Activated naive CD8-positive, alpha-beta T cell treated with anti-CD3 and anti-CD28 coated beads, Interleukin-2, amount 10 ng/mL, durations not matched to agents 7 days and 5 days (primary cell): ENCODE measurements around the gene FAM114A1. TPM values are rescaled to one million over a fixed set of nuclear protein-coding genes. Genes with fewer than 3 reads are reported as not detected.
"Not testable (repeated sequence)": the region's sequence is repeated elsewhere in the genome, so short reads cannot be mapped to it uniquely, and the experiment has no call there.

Experiments
- ATAC-seq: fragments of 150-1000 bp; cut with Tn5 transposase; one replicate; pipeline ENCODE4 v1.10.0; 2021; ENCODE audit warnings: low read depth, moderate library complexity
- POLR2A ChIA-PET: fragments of 350-600 bp; sonication (Branson Sonifier 250); formaldehyde crosslinking; loops from one replicate; lab custom pipeline; 2021; ENCODE audit warnings: antibody characterized with exemption; lab: Charles Lee
- DNase-seq: peaks from one replicate; pipeline ENCODE4 v3.0.0; 2021
- H3K27ac Mint-ChIP-seq: one replicate; pipeline ENCODE4 v1.8.0; 2022; ENCODE audit warnings: mild to moderate bottlenecking, mixed read lengths
- H3K27me3 Mint-ChIP-seq: one replicate; pipeline ENCODE4 v1.8.0; 2022; ENCODE audit warnings: mild to moderate bottlenecking, moderate library complexity, mixed read lengths
- H3K36me3 Mint-ChIP-seq: one replicate; pipeline ENCODE4 v1.8.0; 2021; ENCODE audit warnings: mild to moderate bottlenecking, mixed read lengths
- H3K4me1 Mint-ChIP-seq: one replicate; pipeline ENCODE4 v1.8.0; 2021; ENCODE audit warnings: mixed read lengths
- H3K4me3 Mint-ChIP-seq: one replicate; pipeline ENCODE4 v1.8.0; 2022; ENCODE audit warnings: mild to moderate bottlenecking, moderate library complexity, mixed read lengths
- H3K9me3 Mint-ChIP-seq: one replicate; pipeline ENCODE4 v1.8.0; 2021; ENCODE audit warnings: mixed read lengths
- total RNA-seq, 2 experiments: library from RNA; stranded (reverse); gene quantifications; one replicate each; pipeline ENCODE4 v1.2.3, GENCODE V29; 2021

The FAM114A1 gene
- total RNA-seq, 2 experiments from 2014 or later: 0.33 to 0.34 TPM

DNA sequence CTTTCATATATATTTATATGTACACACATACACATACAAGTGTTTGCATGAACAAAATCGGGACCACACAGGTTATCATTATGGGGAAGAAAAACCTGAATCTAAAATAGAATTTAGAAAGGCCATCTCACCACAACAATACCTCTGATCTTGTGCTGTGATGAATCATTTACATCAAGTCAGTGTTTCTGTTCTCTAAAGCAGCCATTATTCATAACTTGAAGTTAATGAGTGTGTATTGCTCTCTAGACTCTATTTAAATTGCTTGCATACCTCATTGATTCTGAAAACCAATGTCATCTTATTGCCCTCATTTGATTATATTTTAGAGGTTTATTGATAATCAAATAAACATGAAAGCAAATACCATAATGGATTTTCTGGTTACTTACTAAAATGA is 71.6 kb downstream of the FAM114A1 start:
- Mint-ChIP-seq H3K4me1 (peaks cover 9% of the 10 kb centered on the region), H3K36me3 (no peaks in the 10 kb centered on the region)

DNA sequence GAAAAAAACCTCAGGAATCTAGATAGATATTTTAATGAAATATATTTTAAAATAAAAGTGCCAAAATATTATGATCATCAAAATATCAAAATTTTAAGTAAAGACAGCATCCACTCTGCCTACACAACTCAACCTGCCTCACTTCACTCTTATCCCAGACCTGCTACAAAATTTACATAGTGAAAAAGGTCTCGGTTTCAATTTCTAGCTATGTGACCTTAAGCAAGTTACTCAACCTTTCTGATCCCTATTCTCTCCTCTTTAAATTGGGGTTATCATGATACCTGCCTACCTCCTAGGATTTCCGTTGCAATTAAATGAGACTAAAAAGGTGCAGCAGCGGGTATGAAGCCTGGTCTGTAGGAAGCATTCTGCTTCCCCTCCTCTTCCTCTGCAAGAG is 72.9 kb downstream of the FAM114A1 start:
- peaks cover 9% of the 10 kb centered on the region for H3K4me1 Mint-ChIP-seq
- H3K9me3 Mint-ChIP-seq: no peaks in the 10 kb centered on the region

More for the DNA sequence above, 71.6 kb downstream of the FAM114A1 start:
- Mint-ChIP-seq H3K4me3 (no peak overlapping the region), H3K27ac (no peak overlapping the region), H3K27me3 (no peaks in the 10 kb centered on the region), H3K9me3 (no peaks in the 10 kb centered on the region)
- POLR2A ChIA-PET: no interaction called here
- ATAC-seq (no peak), DNase-seq (no peak)

DNA sequence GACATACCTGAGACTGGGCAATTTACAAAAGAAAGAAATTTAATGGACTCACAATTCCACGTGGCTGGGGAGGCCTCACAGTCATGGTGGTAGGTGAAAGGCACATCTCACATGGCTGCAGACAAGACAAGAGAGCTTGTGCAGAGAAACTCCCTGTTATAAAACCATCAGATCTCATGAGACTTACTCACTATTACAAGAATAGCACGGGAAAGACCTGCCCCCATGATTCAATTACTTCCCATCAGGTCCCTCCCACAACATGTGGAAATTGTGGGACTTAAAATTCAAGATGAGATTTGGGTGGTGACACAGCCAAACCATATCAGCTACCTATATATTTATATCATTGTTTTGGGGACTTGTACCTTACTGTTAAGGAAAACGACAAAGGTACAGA is 74.3 kb downstream of the FAM114A1 start:
- H3K9me3 Mint-ChIP-seq, POLR2A ChIA-PET: not testable (repeated sequence)

More for the DNA sequence above, 72.9 kb downstream of the FAM114A1 start:
- no peaks in the 10 kb centered on the region for H3K36me3 Mint-ChIP-seq
- DNase-seq: no peak
- ATAC-seq: no peak
- H3K27ac Mint-ChIP-seq: no peak overlapping the region
- POLR2A ChIA-PET: interaction anchor here (0.8 kb wide), 1 partner anchor 9 kb away, joined by 4 read pairs; no protein-coding TSS in a partner anchor
- H3K27me3 Mint-ChIP-seq: no peaks in the 10 kb centered on the region
- H3K4me3 Mint-ChIP-seq: no peak overlapping the region

DNA sequence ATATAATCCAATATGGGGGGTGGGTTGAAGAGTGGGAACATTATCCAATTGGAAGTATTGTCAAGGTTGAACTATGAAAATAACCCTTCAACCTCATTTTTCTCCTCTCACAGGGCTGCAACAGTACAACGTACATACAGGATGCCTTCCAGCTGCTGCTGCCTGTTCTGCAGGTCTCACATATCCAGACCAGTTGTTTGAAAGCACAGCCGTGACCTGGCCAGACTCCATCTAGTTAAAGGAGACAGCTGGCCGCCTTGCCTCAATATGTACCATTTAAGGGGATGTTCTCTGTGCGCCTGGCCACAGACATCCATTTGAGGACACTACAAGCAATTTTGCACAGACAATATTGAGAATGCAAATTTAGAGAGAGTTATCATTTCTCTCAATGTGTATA is 75.7 kb downstream of the FAM114A1 start:
- DNase-seq (no peak), ATAC-seq (no peak)
- no peaks in the 10 kb centered on the region for H3K36me3 Mint-ChIP-seq
- H3K9me3 Mint-ChIP-seq: no peaks in the 10 kb centered on the region
- no peak overlapping the region for H3K27ac Mint-ChIP-seq
- no peaks in the 10 kb centered on the region for H3K27me3 Mint-ChIP-seq
- POLR2A ChIA-PET: no interaction called here
- H3K4me1 Mint-ChIP-seq: peaks cover 5% of the 10 kb centered on the region
- no peak overlapping the region for H3K4me3 Mint-ChIP-seq

More for the DNA sequence above, 74.3 kb downstream of the FAM114A1 start:
- not testable (repeated sequence) for H3K27ac Mint-ChIP-seq, H3K27me3 Mint-ChIP-seq, ATAC-seq, H3K36me3 Mint-ChIP-seq, DNase-seq, H3K4me3 Mint-ChIP-seq, H3K4me1 Mint-ChIP-seq

DNA sequence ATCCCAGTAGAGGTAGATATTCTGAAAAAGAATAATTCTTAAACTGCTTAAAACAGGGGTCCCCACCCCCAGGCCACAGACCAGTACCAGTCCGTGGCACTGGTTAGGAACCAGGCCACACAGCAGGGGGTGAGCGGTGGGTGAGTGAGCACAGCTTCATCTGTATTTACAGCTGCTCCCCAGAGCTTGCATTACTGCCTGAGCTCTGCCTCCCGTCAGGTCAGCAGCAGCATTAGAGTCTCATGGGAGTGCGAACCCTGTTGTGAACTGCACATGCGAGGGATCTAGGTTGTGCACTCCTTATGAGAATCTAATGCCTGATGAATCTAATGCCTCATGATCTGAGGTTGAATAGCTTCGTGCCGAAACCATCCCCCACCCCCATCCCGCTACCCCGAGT is 76.8 kb downstream of the FAM114A1 start:
- DNase-seq (no peak), ATAC-seq (no peak)
- Mint-ChIP-seq H3K36me3 (peaks cover 1% of the 10 kb centered on the region), H3K27me3 (no peaks in the 10 kb centered on the region), H3K9me3 (no peaks in the 10 kb centered on the region), H3K4me1 (peaks cover 14% of the 10 kb centered on the region), H3K27ac (no peak overlapping the region), H3K4me3 (no peak overlapping the region)
- POLR2A ChIA-PET: no interaction called here

DNA sequence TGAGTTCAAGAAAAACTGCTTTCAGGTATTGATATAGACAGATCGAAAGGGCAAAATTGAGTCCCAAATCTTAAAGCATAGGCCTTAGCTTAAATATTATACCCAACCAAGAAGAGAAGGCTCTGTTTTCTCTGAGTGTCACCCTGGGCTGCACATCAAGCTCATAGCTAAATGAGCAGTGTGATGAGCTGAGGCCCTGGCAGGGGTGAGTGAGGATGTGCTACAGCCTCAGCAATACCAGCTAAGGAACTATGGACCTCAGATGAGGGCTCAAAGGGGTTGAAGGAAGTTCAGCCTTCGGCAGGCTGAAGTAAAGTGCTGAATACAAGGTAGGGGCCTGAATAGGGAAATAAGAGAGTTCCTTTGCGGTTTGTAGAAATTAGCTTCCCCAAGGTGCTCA is 79.3 kb downstream of the FAM114A1 start:
- DNase-seq (no peak), ATAC-seq (no peak)
- POLR2A ChIA-PET: no interaction called here
- Mint-ChIP-seq H3K9me3 (no peaks in the 10 kb centered on the region), H3K27me3 (peaks cover 3% of the 10 kb centered on the region), H3K4me1 (peaks cover 17% of the 10 kb centered on the region), H3K27ac (no peak overlapping the region), H3K36me3 (peaks cover 1% of the 10 kb centered on the region), H3K4me3 (no peak overlapping the region)

DNA sequence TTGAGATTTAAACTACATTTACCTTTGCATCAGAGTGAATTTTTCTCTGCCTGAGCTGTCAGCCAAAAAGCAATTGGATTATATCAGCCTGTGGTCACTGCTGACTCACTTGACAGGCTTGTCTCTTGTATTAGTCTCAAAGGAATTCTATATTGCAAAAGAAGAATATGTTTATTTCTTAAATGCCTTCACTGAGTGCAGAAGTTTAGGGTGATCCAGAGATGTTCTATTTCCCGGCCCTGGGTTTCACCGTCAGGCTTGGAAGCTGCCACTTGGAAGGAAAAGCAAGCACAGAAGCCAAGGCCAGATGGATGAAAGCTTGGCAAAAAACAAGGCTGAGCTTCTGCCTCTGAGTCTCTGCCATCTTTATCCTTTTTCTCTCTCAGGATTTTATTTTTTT is 80.9 kb downstream of the FAM114A1 start:
- Mint-ChIP-seq H3K36me3 (peaks cover 1% of the 10 kb centered on the region), H3K27me3 (peaks cover 5% of the 10 kb centered on the region), H3K4me3 (no peak overlapping the region), H3K4me1 (peaks cover 17% of the 10 kb centered on the region), H3K9me3 (no peaks in the 10 kb centered on the region), H3K27ac (no peak overlapping the region)
- no peak for ATAC-seq
- POLR2A ChIA-PET: interaction anchor here (0.9 to 1.4 kb wide), 3 partner anchors 82 to 187 kb away, joined by 3 read pairs; partner anchors contain the start of gene TMEM156
- DNase-seq: no peak

DNA sequence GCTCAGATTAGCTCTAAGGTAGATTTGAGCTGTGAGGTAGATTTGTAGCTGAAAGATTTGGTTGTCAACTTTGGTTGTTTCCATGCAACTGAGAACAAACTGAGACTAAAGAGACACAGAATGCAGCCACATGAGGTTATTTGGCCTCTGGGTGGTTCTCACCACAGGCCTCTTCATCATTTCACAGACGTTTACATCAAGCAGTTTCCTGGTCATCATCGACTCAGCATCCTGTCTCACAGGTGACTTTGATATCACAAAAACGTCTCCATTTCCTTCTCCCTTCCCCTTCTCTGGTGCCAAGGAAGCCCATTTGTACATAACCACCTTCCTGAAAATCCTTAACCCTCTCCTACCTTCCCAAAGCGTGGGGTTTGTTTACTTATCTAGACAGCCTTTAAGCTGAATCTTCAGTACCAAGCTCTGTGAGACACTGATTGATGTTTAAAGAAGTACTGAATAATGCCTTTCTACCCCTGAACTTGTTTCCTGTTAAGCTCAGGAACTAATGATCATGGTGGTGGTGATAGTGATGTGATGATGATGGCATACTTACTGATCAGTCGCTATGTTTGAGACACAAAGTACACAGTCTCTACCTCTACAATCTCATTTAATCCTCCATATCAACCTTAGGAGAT is 81.9 kb downstream of the FAM114A1 start:
- peak overlapping the region; percentile 56 for H3K27ac Mint-ChIP-seq
- ATAC-seq (peak; percentile 92), DNase-seq (peak; percentile 43)
- peaks cover 6% of the 10 kb centered on the region for H3K27me3 Mint-ChIP-seq
- peak overlapping the region; percentile 44 for H3K4me3 Mint-ChIP-seq
- POLR2A ChIA-PET: interaction anchor here (0.6 to 1.4 kb wide), 6 partner anchors 9 to 94 kb away, joined by 3 to 4 read pairs (median 4); partner anchors contain the start of gene TMEM156
- peaks cover 1% of the 10 kb centered on the region for H3K36me3 Mint-ChIP-seq
- H3K4me1 Mint-ChIP-seq: peaks cover 17% of the 10 kb centered on the region
- H3K9me3 Mint-ChIP-seq: no peaks in the 10 kb centered on the region

DNA sequence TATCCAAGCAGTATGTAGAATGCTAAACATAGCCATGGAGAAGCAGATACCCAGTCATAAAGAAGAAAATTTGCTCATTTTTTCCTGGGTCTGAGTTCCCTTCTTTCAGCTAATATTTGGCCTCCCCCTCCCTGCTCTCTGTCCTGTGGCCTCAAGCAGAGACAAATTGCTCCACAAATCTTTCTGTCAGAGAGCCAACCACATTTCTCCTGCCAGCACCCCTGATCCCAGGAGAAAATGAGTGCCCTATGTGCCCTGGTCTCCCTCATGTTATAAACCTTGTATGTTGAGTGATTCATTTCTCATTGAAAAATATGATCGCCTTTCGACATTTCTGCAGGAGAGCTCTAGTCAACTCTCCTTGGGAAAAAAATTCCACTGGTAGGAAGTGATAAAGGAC is 82.6 kb downstream of the FAM114A1 start:
- POLR2A ChIA-PET: interaction anchor here (0.7 to 1.0 kb wide), 2 partner anchors 80 to 94 kb away, joined by 3 to 4 read pairs; no protein-coding TSS in a partner anchor
- DNase-seq (no peak), ATAC-seq (no peak)
- Mint-ChIP-seq H3K9me3 (no peaks in the 10 kb centered on the region), H3K4me3 (no peak overlapping the region), H3K4me1 (peaks cover 17% of the 10 kb centered on the region), H3K27me3 (peaks cover 6% of the 10 kb centered on the region), H3K27ac (no peak overlapping the region), H3K36me3 (peaks cover 1% of the 10 kb centered on the region)

DNA sequence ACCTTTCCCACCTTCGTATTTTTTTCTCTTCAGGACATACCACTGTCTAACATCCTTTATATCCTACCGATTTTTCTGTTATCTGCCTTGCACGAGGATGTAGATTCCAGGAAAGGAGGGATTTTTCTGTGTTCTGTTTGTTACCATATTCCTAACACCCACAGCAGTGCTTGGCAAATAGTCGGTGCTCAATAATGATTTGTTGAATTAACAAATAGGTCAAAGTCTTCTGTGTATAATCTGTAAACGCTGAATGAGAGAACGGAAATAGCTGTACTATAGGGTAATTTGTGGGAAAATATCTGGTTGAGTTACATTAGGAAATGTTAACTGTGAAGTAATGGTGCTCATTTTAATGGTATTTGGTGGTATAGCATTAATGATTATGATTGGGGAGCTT is 83.1 kb downstream of the FAM114A1 start:
- Mint-ChIP-seq H3K36me3 (peaks cover 1% of the 10 kb centered on the region), H3K4me3 (no peak overlapping the region), H3K27ac (no peak overlapping the region), H3K9me3 (no peaks in the 10 kb centered on the region), H3K4me1 (peaks cover 17% of the 10 kb centered on the region), H3K27me3 (peaks cover 6% of the 10 kb centered on the region)
- no peak for DNase-seq
- ATAC-seq: no peak
- POLR2A ChIA-PET: no interaction called here

DNA sequence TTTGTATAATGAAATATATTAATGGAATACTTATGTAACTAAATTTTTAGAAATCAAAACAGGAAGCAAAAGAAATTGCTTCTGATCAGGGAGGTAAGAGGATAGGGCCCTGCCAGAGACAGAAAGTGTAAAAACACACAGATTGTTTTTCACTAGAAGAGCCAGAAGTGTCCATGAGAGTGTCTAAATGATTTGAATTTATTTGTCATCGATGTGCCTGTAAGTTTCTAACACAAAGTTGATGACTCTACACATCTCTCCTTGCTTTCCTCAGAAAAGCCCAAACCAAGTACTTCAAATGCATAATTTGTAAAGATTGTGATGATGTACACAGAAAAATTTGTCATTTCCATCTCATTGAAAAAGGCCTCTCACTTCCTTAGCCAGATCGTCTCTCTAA is 84.0 kb downstream of the FAM114A1 start:
- no peaks in the 10 kb centered on the region for H3K9me3 Mint-ChIP-seq
- no peak overlapping the region for H3K27ac Mint-ChIP-seq
- H3K36me3 Mint-ChIP-seq: peaks cover 1% of the 10 kb centered on the region
- ATAC-seq: no peak
- peaks cover 19% of the 10 kb centered on the region for H3K4me1 Mint-ChIP-seq
- H3K4me3 Mint-ChIP-seq: no peak overlapping the region
- POLR2A ChIA-PET: no interaction called here
- DNase-seq: no peak
- H3K27me3 Mint-ChIP-seq: peaks cover 6% of the 10 kb centered on the region

DNA sequence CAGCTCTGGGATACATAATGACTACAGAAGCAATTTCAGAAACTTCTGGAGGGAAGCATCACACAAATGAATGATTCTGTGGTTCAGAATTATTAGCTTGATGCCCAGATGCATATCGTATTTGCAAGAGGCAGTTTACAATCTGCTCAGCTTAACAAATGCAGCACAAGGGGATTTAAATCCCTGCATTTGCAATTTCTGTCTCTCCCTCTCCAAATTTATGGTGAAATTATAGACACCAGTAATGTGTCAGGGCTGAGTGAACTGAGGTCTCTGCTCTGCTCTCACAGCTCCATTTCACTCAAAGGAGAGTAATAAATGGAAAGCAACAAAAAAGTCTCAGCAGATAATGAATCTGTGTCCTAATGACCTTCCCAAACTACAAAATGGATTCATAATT is 84.4 kb downstream of the FAM114A1 start:
- POLR2A ChIA-PET: no interaction called here
- DNase-seq (no peak), ATAC-seq (no peak)
- peaks cover 1% of the 10 kb centered on the region for H3K36me3 Mint-ChIP-seq
- H3K4me1 Mint-ChIP-seq: peaks cover 19% of the 10 kb centered on the region
- H3K4me3 Mint-ChIP-seq: no peak overlapping the region
- H3K27ac Mint-ChIP-seq: no peak overlapping the region
- H3K9me3 Mint-ChIP-seq: no peaks in the 10 kb centered on the region
- peaks cover 6% of the 10 kb centered on the region for H3K27me3 Mint-ChIP-seq

DNA sequence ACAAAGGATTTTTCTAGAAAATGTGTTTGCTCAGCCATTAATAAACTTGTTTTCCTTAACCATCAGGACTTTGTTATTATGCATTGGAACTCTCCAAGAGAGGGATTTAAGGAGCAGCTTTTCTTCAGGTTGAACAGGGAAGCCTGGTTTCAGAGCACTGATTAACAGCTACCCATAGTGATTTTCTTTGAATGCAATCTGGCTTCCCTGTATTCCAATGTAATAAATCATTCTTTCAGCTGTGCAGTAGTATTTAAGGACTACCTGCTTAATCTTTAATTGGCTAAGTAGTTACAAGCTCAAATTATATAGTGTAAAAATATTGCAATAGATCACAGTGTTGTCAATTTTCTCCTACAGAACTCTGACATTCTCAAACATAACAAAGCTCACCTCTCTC is 87.1 kb downstream of the FAM114A1 start:
- POLR2A ChIA-PET: no interaction called here
- H3K4me1 Mint-ChIP-seq: peaks cover 19% of the 10 kb centered on the region

DNA sequence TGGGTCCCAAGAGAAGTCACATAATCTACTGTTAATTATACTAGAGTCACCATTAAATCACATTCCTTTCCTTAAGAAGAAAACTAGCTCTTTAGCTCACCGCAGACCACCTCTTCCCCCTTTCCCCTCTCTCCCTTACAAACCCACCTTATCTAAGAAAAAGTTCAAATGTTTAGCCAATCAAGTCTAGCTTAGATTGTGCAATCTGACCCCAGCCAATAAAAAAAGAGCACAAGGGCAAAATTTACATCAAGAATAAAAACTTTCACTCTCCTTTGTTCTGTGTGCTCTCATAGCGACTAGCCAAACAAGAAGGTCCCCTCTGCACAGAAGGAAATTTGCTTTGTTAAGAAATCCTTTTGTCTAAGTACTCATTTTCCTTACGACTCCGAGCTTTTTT is 88.4 kb downstream of the FAM114A1 start:
- Mint-ChIP-seq H3K4me3 (no peak overlapping the region), H3K9me3 (peaks cover 6% of the 10 kb centered on the region), H3K4me1 (peaks cover 14% of the 10 kb centered on the region), H3K27me3 (peaks cover 3% of the 10 kb centered on the region), H3K36me3 (peaks cover 3% of the 10 kb centered on the region), H3K27ac (no peak overlapping the region)
- no peak for ATAC-seq
- no peak for DNase-seq
- POLR2A ChIA-PET: no interaction called here

More for the DNA sequence above, 87.1 kb downstream of the FAM114A1 start:
- H3K27me3 Mint-ChIP-seq: peaks cover 3% of the 10 kb centered on the region
- ATAC-seq: no peak
- H3K4me3 Mint-ChIP-seq: no peak overlapping the region
- DNase-seq: no peak
- peaks cover 3% of the 10 kb centered on the region for H3K9me3 Mint-ChIP-seq
- H3K27ac Mint-ChIP-seq: no peak overlapping the region
- H3K36me3 Mint-ChIP-seq: peaks cover 3% of the 10 kb centered on the region
